Measurements from ENCODE around the gene KRTAP9-8. TPM values are rescaled to one million over a fixed set of nuclear protein-coding genes. Genes with fewer than 3 reads are reported as not detected.
"Not testable (repeated sequence)": the region's sequence is repeated elsewhere in the genome, so short reads cannot be mapped to it uniquely, and the experiment has no call there.

KRTAP9-8 gene
- not detected in 2 replicates for total RNA-seq

DNA sequence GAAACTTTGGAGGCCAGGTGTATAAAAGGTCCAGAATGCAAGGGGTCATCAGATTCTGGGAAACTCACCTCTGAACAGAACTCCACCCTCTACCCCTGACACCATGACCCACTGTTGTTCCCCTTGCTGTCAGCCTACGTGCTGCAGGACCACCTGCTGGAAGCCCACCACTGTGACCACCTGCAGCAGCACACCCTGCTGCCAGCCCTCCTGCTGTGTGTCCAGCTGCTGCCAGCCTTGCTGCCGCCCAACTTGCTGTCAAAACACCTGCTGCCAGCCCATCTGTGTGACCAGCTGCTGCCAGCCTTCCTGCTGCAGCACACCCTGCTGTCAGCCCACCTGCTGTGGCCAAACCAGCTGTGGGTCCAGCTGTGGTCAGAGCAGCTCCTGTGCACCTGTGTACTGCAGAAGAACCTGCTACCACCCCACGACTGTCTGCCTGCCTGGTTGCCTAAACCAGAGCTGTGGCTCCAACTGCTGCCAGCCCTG, at the start of gene KRTAP9-8:
KRTAP9-8 (plus strand) TSS at position 51 of the 489 bp plus-strand sequence; CDS start at position 104, 53 bp downstream.
- not testable (repeated sequence) for DNase-seq

DNA sequence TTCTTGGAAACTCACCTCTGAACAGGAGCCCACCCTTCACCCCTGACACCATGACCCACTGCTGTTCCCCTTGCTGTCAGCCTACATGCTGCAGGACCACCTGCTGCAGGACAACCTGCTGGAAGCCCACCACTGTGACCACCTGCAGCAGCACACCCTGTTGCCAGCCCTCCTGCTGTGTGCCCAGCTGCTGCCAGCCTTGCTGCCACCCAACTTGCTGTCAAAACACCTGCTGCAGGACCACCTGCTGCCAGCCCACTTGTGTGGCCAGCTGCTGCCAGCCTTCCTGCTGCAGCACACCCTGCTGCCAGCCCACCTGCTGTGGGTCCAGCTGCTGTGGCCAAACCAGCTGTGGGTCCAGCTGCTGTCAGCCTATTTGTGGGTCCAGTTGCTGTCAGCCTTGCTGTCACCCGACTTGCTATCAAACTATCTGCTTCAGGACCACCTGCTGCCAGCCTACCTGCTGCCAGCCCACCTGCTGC, 47.9 kb upstream of the KRTAP9-8 start, which contains the start of gene KRTAP9-1:
KRTAP9-1 (plus strand) TSS at position 51 of the 482 bp plus-strand sequence; CDS start at position 51, 0 bp downstream.
- not testable (repeated sequence) for DNase-seq

- no peak for DNase-seq
Observed at GRCh38 chr17:41190328-41190727, 47.5 kb upstream of the KRTAP9-8 start.

DNA sequence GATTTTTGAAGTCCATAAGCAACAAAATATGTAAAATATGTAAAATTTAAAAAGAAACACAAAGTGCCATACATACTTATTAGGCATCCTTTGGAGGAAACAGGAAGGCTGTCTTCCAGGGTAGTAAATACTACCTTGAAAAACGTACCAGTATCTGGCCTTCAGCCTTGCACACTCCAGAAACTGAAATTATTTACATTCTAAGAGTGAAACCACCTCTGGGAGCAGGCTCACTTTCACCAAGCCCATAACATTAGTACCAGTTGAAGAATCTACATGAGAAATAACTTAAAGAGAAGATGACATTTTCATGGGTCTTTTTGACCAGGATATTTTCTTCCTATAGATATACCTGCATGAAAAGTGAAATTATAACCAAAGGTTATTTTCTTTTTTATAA, 41.7 kb upstream of the KRTAP9-8 start:
- no peak for DNase-seq

- no peak for DNase-seq
Observed at GRCh38 chr17:41199421-41200078, 38.2 kb upstream of the KRTAP9-8 start.

- no peak for DNase-seq
Observed at GRCh38 chr17:41211845-41212466, 25.8 kb upstream of the KRTAP9-8 start.

GRCh38 chr17:41212524-41213169, 25.2 kb upstream of the KRTAP9-8 start:
- no peak for DNase-seq

DNA sequence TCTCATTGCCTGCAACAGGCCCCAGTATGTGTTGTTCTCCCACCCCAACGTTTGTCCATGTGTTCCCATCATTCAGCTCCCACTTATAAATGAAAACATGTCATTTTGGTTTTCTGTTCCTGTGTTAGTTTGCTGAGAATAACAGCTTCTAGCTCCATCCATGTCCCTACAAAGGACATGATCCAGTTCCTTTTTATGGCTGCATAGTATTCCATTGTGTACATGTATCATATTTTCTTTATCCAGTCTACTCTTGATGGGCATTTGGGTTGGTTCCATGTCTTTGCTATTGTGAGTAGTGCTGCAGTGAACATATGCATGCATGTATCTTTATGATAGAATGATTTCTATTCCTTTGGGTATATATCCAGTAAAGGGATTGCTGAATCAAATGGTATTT, 22.1 kb upstream of the KRTAP9-8 start:
- DNase-seq = no peak

- no peak for DNase-seq
Observed at GRCh38 chr17:41223821-41224220, 14.0 kb upstream of the KRTAP9-8 start.

DNA sequence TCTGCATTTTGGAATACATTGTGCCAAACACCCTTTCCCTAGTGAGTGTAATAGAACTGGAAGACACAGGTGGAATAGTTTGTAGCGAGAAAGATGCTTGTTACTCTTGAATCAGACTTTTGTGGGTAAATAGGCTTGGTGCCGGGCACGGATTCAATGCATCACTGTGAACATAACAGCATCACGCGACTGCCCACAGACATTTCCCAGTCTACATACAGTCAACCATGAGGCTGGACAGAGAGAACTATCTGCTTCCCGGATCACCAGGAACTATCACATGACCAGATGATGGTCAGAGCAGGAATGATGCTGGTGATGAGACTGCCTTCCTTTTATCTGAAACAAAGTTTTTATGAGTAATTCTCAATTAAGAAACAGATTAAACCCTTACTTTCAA, 11.7 kb upstream of the KRTAP9-8 start:
- no peak for DNase-seq

DNA sequence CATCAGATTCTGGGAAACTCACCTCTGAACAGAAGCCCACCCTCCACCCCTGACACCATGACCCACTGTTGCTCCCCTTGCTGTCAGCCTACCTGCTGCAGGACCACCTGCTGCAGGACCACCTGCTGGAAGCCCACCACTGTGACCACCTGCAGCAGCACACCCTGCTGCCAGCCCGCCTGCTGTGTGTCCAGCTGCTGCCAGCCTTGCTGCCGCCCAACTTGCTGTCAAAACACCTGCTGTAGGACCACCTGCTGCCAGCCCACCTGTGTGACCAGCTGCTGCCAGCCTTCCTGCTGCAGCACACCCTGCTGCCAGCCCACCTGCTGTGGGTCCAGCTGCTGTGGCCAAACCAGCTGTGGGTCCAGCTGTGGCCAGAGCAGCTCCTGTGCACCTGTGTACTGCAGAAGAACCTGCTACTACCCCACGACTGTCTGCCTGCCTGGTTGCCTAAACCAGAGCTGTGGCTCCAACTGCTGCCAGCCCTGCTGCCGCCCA, 11.2 kb upstream of the KRTAP9-8 start, which contains the start of gene KRTAP9-2:
KRTAP9-2 (plus strand) TSS at position 51 of the 498 bp plus-strand sequence; CDS start at position 58, 7 bp downstream.
- not testable (repeated sequence) for DNase-seq

- DNase-seq = no peak
Observed at GRCh38 chr17:41230094-41230493, 7.7 kb upstream of the KRTAP9-8 start.

DNA sequence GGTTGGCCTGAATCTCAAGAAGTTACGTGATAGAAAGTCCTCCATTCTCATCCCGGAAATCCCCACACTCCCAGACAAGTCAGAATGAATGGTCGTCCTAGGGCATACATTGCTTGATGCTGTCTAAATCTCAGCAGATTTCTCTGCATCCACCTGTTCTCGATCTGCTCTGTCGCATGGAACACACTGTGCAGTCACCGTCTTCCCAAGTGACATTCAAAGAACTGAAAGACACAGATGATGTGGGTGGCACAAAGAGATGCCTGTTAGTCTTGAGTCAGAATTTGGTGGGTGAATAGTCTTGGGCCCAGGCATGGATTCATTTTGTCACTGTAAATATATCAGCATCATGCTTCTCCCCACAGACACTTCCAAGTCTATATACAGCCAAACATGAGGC, 6.1 kb upstream of the KRTAP9-8 start:
- no peak for DNase-seq

DNA sequence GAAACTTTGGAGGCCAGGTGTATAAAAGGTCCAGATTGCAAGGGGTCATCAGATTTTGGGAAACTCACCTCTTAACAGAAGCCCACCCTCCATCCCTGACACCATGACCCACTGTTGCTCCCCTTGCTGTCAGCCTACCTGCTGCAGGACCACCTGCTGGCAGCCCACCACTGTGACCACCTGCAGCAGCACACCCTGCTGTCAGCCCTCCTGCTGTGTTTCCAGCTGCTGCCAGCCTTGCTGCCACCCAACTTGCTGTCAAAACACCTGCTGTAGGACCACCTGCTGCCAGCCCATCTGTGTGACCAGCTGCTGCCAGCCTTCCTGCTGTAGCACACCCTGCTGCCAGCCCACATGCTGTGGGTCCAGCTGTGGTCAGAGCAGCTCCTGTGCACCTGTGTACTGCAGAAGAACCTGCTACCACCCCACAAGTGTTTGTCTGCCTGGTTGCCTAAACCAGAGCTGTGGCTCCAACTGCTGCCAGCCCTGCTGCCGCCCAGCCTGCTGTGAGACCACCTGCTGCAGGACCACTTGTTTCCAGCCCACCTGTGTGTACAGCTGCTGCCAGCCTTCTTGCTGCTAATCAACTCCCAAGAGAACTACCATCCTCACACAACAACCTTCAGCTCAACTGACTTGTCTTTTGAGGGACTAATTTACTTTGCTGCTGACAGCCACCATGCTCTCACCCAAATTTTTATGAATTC, 5.2 kb upstream of the KRTAP9-8 start, which contains the start of gene KRTAP9-3:
KRTAP9-3 (plus strand) TSS at position 51 of the 707 bp plus-strand sequence; CDS start at position 104, 53 bp downstream.
- DNase-seq = not testable (repeated sequence)

DNA sequence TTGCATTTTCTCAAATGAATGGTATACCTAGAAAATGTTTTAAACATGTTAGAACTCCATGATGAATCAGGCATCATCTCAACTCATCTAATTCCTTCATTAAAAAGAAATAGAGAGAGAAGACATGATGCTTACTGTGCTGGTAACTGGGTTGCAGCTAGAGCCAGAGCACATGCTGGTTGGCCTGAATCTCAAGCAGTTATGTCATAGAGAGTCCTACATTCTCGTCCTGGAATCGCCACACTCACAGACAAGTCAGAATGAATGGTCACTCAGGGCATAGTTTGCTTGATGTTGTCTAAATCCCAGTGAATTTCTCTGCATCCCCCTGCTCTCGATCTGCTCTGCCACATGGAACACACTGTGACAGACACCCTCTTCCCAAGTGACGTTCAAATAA, 683 bp upstream of the KRTAP9-8 start:
- DNase-seq = not testable (repeated sequence)

DNA sequence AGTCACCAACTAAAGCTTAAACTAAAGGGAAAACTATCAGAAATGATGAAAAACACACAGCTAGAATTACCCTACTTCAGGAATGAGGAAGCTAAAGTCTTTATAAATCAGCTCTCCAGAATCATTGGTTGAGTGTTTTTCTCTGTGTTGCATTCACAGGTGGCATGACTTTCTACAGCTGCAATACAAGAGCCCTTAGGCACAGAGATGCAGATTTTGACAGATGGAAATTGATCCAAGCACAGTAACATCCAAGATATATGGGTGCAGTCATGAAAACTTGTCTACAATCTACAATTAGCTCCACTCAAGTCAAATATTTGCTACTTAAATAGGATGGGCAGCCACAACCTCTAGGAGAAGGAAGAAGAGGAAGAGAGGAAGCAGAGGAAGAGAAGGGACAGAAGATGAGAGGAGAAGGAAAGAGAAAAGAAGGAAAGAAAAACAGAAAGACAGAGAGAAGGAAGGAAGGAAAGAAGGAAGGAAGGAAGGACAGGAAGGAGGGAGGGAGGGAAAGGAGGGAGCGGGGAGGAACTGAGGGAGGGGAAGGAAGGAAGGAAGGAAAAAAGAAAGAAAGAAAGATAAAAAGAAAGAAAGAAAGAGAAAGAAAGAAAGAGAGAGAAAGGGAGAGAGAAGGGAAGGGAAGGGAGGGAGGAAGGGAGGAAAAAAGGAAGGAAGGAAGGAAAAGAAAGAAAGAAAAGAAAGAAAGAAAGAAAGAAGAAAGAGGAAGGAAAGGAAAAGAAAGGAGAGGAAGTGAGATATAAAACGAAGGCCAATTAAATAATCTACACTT, 9.4 kb downstream of the KRTAP9-8 start:
- not testable (repeated sequence) for DNase-seq

- not testable (repeated sequence) for DNase-seq
Observed at GRCh38 chr17:41249637-41250240, 11.9 kb downstream of the KRTAP9-8 start, which contains the start of gene KRTAP9-4. KRTAP9-4 (plus strand) TSS chr17:41249687; CDS start chr17:41249721, 34 bp downstream.

- DNase-seq = no peak
Observed at GRCh38 chr17:41251261-41251660, 13.5 kb downstream of the KRTAP9-8 start.

- no peak for DNase-seq
Observed at GRCh38 chr17:41254861-41255260, 17.1 kb downstream of the KRTAP9-8 start.

Measured in dermis blood vessel endothelial cell (primary cell).